Testis (tissue), 2 donors: ENCODE data around the gene ARHGEF28.

Source experiments
- POLR2A ChIP-seq: fragments of 450-650 bp; IDR thresholded peaks from one replicate; pipeline ENCODE4 v1.6.1; 2017; ENCODE audit warnings: antibody characterized with exemption, mild to moderate bottlenecking, moderate library complexity
- TF ChIP-seq, protein P1 (sequence below), 3 experiments: fragments of 450-650 bp in 2 of 3; fragments of 200-600 bp in 1 of 3; sonication (generic) in 1 of 3; IDR thresholded peaks; one replicate each; pipeline ENCODE4 v1.5.1; 2016 to 2019; ENCODE audit warnings: antibody characterized with exemption in 3 of 3, mild to moderate bottlenecking in 2 of 3, moderate library complexity in 1 of 3

DNA sequence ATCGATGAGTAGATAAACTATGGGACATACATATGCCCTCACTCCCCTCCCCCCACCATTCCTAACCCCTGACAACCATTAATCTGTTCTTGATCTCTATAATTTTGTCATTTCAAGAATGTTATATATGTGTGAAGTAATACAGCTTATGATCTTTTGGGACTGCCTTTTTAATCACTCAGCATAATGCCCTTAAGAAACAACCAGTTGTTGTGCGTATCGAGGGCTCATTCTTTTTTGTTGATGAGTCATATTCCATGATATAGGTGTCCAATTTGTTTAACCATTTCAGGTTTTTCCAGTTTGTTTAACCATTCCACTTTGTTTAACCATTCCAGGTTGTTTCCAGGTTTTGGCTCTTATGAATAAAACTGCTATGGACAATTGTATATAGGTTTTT, 75.6 kb downstream of the ARHGEF28 start:
- TF ChIP-seq, protein P1, sequence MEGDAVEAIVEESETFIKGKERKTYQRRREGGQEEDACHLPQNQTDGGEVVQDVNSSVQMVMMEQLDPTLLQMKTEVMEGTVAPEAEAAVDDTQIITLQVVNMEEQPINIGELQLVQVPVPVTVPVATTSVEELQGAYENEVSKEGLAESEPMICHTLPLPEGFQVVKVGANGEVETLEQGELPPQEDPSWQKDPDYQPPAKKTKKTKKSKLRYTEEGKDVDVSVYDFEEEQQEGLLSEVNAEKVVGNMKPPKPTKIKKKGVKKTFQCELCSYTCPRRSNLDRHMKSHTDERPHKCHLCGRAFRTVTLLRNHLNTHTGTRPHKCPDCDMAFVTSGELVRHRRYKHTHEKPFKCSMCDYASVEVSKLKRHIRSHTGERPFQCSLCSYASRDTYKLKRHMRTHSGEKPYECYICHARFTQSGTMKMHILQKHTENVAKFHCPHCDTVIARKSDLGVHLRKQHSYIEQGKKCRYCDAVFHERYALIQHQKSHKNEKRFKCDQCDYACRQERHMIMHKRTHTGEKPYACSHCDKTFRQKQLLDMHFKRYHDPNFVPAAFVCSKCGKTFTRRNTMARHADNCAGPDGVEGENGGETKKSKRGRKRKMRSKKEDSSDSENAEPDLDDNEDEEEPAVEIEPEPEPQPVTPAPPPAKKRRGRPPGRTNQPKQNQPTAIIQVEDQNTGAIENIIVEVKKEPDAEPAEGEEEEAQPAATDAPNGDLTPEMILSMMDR (IDR thresholded peaks at IDR 0.05), result no peak
- TF ChIP-seq POLR2A, result no peak
